Nephron progenitor cell (in vitro differentiated cells): ENCODE data around the gene PRR23E.
A peak's percentile ranks its signal among the peaks of the same experiment; 100 is the strongest.

Source experiments
- DNase-seq: peaks from one replicate; pipeline ENCODE4 v3.0.0; 2021
- H3K27ac Mint-ChIP-seq: 2 replicates; pipeline ENCODE4 v1.8.0; 2021; ENCODE audit warnings: mild to moderate bottlenecking, moderate library complexity, mixed read lengths
- H3K27me3 Mint-ChIP-seq: 2 replicates; pipeline ENCODE4 v1.8.0; 2021; ENCODE audit warnings: mild to moderate bottlenecking, low read depth, mixed read lengths; ENCODE audit not compliant: poor library complexity
- H3K36me3 Mint-ChIP-seq: 2 replicates; pipeline ENCODE4 v1.8.0; 2021; ENCODE audit warnings: low read depth, mixed read lengths
- H3K4me1 Mint-ChIP-seq: 2 replicates; pipeline ENCODE4 v1.8.0; 2021; ENCODE audit warnings: mixed read lengths
- H3K4me3 Mint-ChIP-seq: 2 replicates; pipeline ENCODE4 v1.8.0; 2021; ENCODE audit warnings: mild to moderate bottlenecking, moderate library complexity, mixed read lengths
- H3K9me3 Mint-ChIP-seq: 2 replicates; pipeline ENCODE4 v1.8.0; 2021; ENCODE audit warnings: mild to moderate bottlenecking, moderate library complexity, mixed read lengths
- CTCF ChIP-seq: fragments of 200-600 bp; sonication (generic); IDR thresholded peaks from 2 replicates; pipeline ENCODE4 v1.5.0; 2021; ENCODE audit warnings: antibody characterized with exemption

PRR23E gene

DNA sequence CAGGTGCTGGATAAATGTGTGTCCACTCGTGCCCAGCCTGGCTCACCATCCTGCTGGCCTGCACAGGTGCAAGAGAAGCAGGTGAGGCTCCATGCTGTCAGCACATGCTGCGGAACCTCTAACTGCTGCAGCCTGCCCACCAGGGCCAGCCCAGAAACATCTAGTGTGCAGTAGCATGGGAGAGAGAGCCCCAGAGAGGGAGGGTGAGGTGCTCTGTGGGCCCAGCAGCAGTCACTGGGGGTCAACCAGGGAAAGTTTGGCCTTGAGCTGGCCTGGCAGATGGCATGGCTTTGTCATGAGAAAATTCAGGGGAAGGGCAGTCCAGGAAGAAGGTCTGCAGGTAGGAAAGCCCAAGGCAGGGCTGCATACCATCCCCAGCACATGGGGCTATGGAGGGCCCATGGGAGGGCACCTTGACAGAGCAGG lies 18.2 kb upstream of the PRR23E start:
- no peak for TF ChIP-seq CTCF
- H3K4me1 Mint-ChIP-seq: peaks cover 58% of the 10 kb centered on the region
- no peak for DNase-seq
- H3K4me3 Mint-ChIP-seq: no peak overlapping the region
- peaks cover 16% of the 10 kb centered on the region for H3K27me3 Mint-ChIP-seq
- peaks cover 31% of the 10 kb centered on the region for H3K9me3 Mint-ChIP-seq
- no peaks in the 10 kb centered on the region for H3K36me3 Mint-ChIP-seq
- H3K27ac Mint-ChIP-seq: no peak overlapping the region

GRCh38 chr3:127175272-127175671 lies 17.7 kb upstream of the PRR23E start:
- no peaks in the 10 kb centered on the region for H3K36me3 Mint-ChIP-seq
- H3K27me3 Mint-ChIP-seq: peaks cover 11% of the 10 kb centered on the region
- H3K9me3 Mint-ChIP-seq: peaks cover 37% of the 10 kb centered on the region
- no peak for DNase-seq
- H3K4me3 Mint-ChIP-seq: no peak overlapping the region
- no peak for TF ChIP-seq CTCF
- H3K27ac Mint-ChIP-seq: no peak overlapping the region
- peaks cover 53% of the 10 kb centered on the region for H3K4me1 Mint-ChIP-seq

GRCh38 chr3:127177226-127177625 lies 15.7 kb upstream of the PRR23E start:
- no peaks in the 10 kb centered on the region for H3K36me3 Mint-ChIP-seq
- DNase-seq: no peak
- TF ChIP-seq CTCF: no peak
- H3K27me3 Mint-ChIP-seq: peaks cover 8% of the 10 kb centered on the region
- peaks cover 41% of the 10 kb centered on the region for H3K9me3 Mint-ChIP-seq
- H3K4me1 Mint-ChIP-seq: peaks cover 39% of the 10 kb centered on the region
- H3K4me3 Mint-ChIP-seq: no peak overlapping the region
- H3K27ac Mint-ChIP-seq: no peak overlapping the region

GRCh38 chr3:127180859-127181258 lies 12.1 kb upstream of the PRR23E start:
- peak overlapping the region; percentile 21 for H3K27ac Mint-ChIP-seq
- no peak overlapping the region for H3K4me3 Mint-ChIP-seq
- H3K36me3 Mint-ChIP-seq: no peaks in the 10 kb centered on the region
- DNase-seq: no peak
- peaks cover 6% of the 10 kb centered on the region for H3K27me3 Mint-ChIP-seq
- H3K9me3 Mint-ChIP-seq: peaks cover 41% of the 10 kb centered on the region
- H3K4me1 Mint-ChIP-seq: peaks cover 29% of the 10 kb centered on the region
- TF ChIP-seq CTCF: no peak

DNA sequence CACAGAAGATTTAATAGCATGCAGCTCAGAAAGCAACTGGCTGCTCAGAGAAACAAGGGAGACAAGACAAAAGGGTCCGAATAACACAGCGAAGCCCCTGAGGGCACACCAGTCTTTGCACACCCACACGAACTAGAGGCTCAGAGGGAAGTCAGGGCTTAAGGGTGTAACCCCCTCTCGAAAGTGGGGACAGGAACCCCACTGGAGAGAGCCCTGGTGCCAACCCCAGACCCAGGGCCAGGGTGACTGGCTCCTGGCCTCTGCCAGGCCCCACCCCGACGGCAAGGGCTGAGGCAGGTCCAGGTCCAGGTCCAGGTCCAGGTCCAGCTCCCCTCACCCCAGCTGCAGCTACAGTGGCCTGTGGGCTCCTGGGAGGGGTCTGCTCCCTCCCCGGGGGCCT lies 10.5 kb upstream of the PRR23E start:
- H3K27me3 Mint-ChIP-seq: peaks cover 6% of the 10 kb centered on the region
- H3K4me3 Mint-ChIP-seq: no peak overlapping the region
- no peaks in the 10 kb centered on the region for H3K36me3 Mint-ChIP-seq
- peaks cover 29% of the 10 kb centered on the region for H3K4me1 Mint-ChIP-seq
- peaks cover 31% of the 10 kb centered on the region for H3K9me3 Mint-ChIP-seq
- H3K27ac Mint-ChIP-seq: no peak overlapping the region
- no peak for TF ChIP-seq CTCF
- DNase-seq: no peak

GRCh38 chr3:127182848-127183714 lies 9.8 kb upstream of the PRR23E start:
- no peak overlapping the region for H3K27ac Mint-ChIP-seq
- peaks cover 27% of the 10 kb centered on the region for H3K9me3 Mint-ChIP-seq
- H3K4me3 Mint-ChIP-seq: no peak overlapping the region
- peaks cover 29% of the 10 kb centered on the region for H3K4me1 Mint-ChIP-seq
- TF ChIP-seq CTCF: no peak
- no peaks in the 10 kb centered on the region for H3K36me3 Mint-ChIP-seq
- peaks cover 6% of the 10 kb centered on the region for H3K27me3 Mint-ChIP-seq
- no peak for DNase-seq
